Epithelial cell of proximal tubule (primary cell): ENCODE results near the gene SKIC3. TPM values are rescaled to one million over a fixed set of nuclear protein-coding genes. Genes with fewer than 3 reads are reported as not detected.

Source experiments
- DNase-seq: peaks from one replicate; pipeline ENCODE4 v3.0.0-alpha.2; 2011; ENCODE audit warnings: low read depth
- H3K4me3 ChIP-seq: 2 replicates; pipeline ENCODE4 v1.5.1; 2011; ENCODE audit warnings: low read depth, mild to moderate bottlenecking, low read length
- total RNA-seq: library from RNA; depleted of rRNA; stranded (reverse); fragments of >200 nt; gene quantifications from 2 replicates; pipeline ENCODE4 v1.2.3, GENCODE V29; 2015
- TF ChIP-seq, protein P1 (sequence below): conservative IDR thresholded peaks from 2 replicates; pipeline ENCODE4 v1.5.1; 2012; ENCODE audit warnings: low read depth, mild to moderate bottlenecking, low read length

Gene SKIC3
- total RNA-seq, 1 donor from 2014 or later: 43.5 TPM

DNA sequence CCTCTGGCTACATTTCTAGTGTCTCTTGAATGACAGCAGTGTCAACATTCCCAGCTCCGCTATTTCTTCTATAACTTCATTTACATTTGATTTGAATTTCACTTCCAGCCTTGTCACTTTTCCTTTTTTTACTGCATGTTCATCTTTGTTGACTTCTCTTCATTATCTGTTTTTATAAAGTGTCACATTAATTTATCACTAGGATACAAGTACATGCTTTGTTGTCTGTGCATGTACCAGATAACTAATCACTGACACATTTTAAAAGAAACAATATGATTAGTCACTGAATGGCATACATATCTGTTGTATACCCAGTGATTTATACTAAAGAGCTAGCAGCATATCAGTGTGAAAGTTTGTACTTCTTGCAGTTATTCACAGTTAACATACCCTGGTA is 29.2 kb upstream of the SKIC3 start:
- TF ChIP-seq, protein P1, sequence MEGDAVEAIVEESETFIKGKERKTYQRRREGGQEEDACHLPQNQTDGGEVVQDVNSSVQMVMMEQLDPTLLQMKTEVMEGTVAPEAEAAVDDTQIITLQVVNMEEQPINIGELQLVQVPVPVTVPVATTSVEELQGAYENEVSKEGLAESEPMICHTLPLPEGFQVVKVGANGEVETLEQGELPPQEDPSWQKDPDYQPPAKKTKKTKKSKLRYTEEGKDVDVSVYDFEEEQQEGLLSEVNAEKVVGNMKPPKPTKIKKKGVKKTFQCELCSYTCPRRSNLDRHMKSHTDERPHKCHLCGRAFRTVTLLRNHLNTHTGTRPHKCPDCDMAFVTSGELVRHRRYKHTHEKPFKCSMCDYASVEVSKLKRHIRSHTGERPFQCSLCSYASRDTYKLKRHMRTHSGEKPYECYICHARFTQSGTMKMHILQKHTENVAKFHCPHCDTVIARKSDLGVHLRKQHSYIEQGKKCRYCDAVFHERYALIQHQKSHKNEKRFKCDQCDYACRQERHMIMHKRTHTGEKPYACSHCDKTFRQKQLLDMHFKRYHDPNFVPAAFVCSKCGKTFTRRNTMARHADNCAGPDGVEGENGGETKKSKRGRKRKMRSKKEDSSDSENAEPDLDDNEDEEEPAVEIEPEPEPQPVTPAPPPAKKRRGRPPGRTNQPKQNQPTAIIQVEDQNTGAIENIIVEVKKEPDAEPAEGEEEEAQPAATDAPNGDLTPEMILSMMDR: no peak
- DNase-seq: no peak

DNA sequence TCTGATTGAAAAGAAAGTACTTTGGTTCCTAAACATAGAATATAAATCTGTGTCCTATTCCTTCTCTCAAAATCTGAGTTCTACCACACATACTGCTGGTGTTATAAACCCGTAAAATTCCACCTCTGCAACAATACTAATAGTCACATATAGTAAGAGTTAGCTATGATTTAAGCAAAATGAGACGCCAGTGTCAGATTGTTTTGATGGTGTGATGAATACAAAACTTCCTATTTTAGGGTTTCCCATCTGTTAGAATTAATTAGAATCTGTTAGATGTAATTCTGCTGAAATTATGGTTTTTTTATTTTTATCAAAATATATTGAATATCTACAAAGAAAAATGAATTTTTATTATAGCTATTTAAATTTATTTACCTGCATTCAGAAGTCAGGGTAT is 26.8 kb upstream of the SKIC3 start:
- no peak overlapping the region for H3K4me3 ChIP-seq
- TF ChIP-seq, protein P1: no peak
- no peak for DNase-seq

More for the DNA sequence above, 29.2 kb upstream of the SKIC3 start:
- H3K4me3 ChIP-seq: no peak overlapping the region

DNA sequence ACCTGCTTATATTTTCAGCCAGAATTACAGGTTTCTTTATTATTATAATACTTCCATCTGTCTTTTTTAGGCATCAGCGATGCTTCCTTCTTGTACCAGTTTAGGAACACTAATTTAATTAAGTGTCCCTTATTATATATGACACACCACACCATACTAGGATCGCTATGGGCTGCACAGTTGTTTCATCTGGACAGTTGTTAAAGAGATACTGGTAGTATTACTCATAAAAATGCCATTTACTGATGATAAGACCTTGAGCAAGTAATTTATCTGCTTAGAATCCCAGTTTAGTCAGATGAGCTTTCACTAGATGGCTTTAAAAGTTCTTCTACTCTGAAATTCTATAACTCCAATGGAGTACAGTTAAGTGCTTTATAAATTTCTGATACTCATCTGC is 17.2 kb upstream of the SKIC3 start:
- H3K4me3 ChIP-seq: no peak overlapping the region
- TF ChIP-seq, protein P1: no peak
- no peak for DNase-seq

GRCh38 chr5:95565280-95565920 is 10.6 kb upstream of the SKIC3 start:
- H3K4me3 ChIP-seq: no peak overlapping the region
- no peak for DNase-seq
- TF ChIP-seq, protein P1: no peak

DNA sequence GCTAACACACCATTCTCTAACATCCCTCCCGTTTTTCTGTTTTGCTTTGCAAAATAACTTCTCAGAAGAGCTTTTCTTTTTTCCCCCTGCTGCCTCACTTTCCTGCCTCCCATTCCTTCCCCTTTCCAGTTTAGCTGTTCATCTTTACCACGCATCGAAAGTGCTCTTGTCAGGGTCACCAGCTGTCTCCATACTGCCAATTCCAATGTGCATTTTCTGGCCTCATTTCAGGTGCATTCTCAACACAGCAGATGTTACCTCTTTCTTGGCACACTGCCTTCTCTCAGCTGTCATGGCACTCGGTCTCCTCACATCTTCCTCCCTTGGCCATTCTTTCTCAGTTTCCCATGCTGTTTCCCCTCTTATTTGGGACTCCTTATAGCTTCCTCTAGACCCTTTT is 9.7 kb upstream of the SKIC3 start:
- TF ChIP-seq, protein P1: no peak
- H3K4me3 ChIP-seq: no peak overlapping the region
- no peak for DNase-seq

GRCh38 chr5:95563367-95563766 is 8.6 kb upstream of the SKIC3 start:
- DNase-seq: no peak
- H3K4me3 ChIP-seq: no peak overlapping the region
- TF ChIP-seq, protein P1: no peak

- TF ChIP-seq, protein P1: no peak
- DNase-seq: no peak
- H3K4me3 ChIP-seq: no peak overlapping the region
Measured at GRCh38 chr5:95562282-95562681, 7.5 kb upstream of the SKIC3 start.
